Loucy (cell line): ENCODE data around the gene SMCR8.

Experiments used
- H2AFZ ChIP-seq: fragments of 200-600 bp; sonication (generic); 2 replicates; pipeline ENCODE4 v1.6.0; 2016; ENCODE audit warnings: antibody characterized with exemption, mild to moderate bottlenecking, low read length, moderate library complexity
- H3F3A ChIP-seq: fragments of 200-600 bp; 2 replicates; pipeline ENCODE4 v1.6.0; 2016; ENCODE audit warnings: antibody characterized with exemption, low read depth, mild to moderate bottlenecking
- H3K27me3 ChIP-seq: fragments of 200-600 bp; sonication (generic); 2 replicates; pipeline ENCODE4 v1.6.1; 2014; ENCODE audit warnings: low read length, mild to moderate bottlenecking; ENCODE audit not compliant: insufficient read depth, poor library complexity, severe bottlenecking
- H3K36me3 ChIP-seq: fragments of 200-600 bp; sonication (generic); 2 replicates; pipeline ENCODE4 v1.6.1; 2016; ENCODE audit warnings: low read length; ENCODE audit not compliant: insufficient read depth
- H3K4me1 ChIP-seq: fragments of 200-600 bp; sonication (generic); 2 replicates; pipeline ENCODE4 v1.5.1; 2014; ENCODE audit warnings: low read length, mild to moderate bottlenecking; ENCODE audit not compliant: insufficient read depth, poor library complexity, severe bottlenecking
- H3K4me2 ChIP-seq: fragments of 200-600 bp; sonication (generic); 2 replicates; pipeline ENCODE4 v1.6.0; 2014; ENCODE audit warnings: antibody characterized with exemption, low read length, low read depth, mild to moderate bottlenecking; ENCODE audit not compliant: poor library complexity, severe bottlenecking
- H3K4me3 ChIP-seq: fragments of 200-600 bp; sonication (generic); 2 replicates; pipeline ENCODE4 v1.5.1; 2014; ENCODE audit warnings: low read length, mild to moderate bottlenecking, mixed read lengths; ENCODE audit not compliant: poor library complexity, severe bottlenecking
- H3K79me2 ChIP-seq: fragments of 200-600 bp; sonication (generic); 2 replicates; pipeline ENCODE4 v1.6.1; 2014; ENCODE audit warnings: low read length; ENCODE audit not compliant: insufficient read depth
- H3K9ac ChIP-seq: fragments of 200-600 bp; sonication (generic); 2 replicates; pipeline ENCODE4 v1.6.0; 2014; ENCODE audit warnings: mild to moderate bottlenecking, low read depth, low read length, moderate library complexity; ENCODE audit not compliant: poor library complexity, severe bottlenecking
- H3K9me2 ChIP-seq: fragments of 200-600 bp; sonication (generic); replicated peaks from 2 replicates; pipeline ENCODE4 v1.6.1; 2016; ENCODE audit warnings: low read depth, low read length, mixed read lengths
- H3K9me3 ChIP-seq: fragments of 200-600 bp; sonication (generic); 2 replicates; pipeline ENCODE4 v1.6.1; 2014; ENCODE audit warnings: mild to moderate bottlenecking, antibody characterized with exemption, low read length, low read depth; ENCODE audit not compliant: insufficient read depth
- H4K20me1 ChIP-seq: fragments of 200-600 bp; sonication (generic); 2 replicates; pipeline ENCODE4 v1.6.0; 2014; ENCODE audit warnings: antibody characterized with exemption, low read length, mild to moderate bottlenecking; ENCODE audit not compliant: insufficient read depth, poor library complexity, severe bottlenecking
- EZH2phosphoT487 ChIP-seq: fragments of 200-600 bp; IDR thresholded peaks from 2 replicates; pipeline ENCODE4 v1.6.1; 2018; ENCODE audit warnings: antibody characterized with exemption, mild to moderate bottlenecking, moderate library complexity, borderline replicate concordance
- TF ChIP-seq, protein P1 (sequence below): fragments of 200-600 bp; sonication (generic); conservative IDR thresholded peaks from 2 replicates; pipeline ENCODE4 v1.5.1; 2014; ENCODE audit warnings: mild to moderate bottlenecking, antibody characterized with exemption, low read length

Gene SMCR8

DNA sequence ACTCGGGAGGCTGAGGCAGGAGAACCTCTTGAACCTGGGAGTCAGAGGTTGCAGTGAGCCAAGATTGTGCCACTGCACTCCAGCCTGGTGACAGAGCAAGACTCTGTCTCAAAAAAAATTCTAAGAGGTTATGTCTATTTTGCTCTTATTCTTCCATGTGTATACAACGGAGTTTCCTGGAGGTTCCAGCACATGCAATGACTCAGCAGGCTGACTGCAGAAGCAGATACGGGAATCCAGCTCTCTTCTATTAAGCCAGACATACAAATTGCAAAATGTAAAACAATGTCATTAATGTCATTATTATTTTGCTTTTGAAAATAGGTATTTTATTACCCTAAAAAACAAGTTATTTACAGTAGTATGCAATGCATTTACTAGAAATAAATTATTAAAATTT, 36.2 kb upstream of the SMCR8 start:
- H4K20me1 ChIP-seq: no peaks in the 10 kb centered on the region
- H3K36me3 ChIP-seq: peaks cover 89% of the 10 kb centered on the region
- no peaks in the 10 kb centered on the region for H3K9me3 ChIP-seq
- no peak overlapping the region for H3K4me3 ChIP-seq
- H3K4me2 ChIP-seq: no peak overlapping the region
- H3K4me1 ChIP-seq: no peaks in the 10 kb centered on the region
- no peaks in the 10 kb centered on the region for H3K9me2 ChIP-seq
- no peaks in the 10 kb centered on the region for H3F3A ChIP-seq
- no peak overlapping the region for H3K9ac ChIP-seq
- no peaks in the 10 kb centered on the region for H3K27me3 ChIP-seq
- H2AFZ ChIP-seq: no peak overlapping the region
- no peaks in the 10 kb centered on the region for H3K79me2 ChIP-seq
- TF ChIP-seq EZH2phosphoT487: no peak
- TF ChIP-seq, protein P1, sequence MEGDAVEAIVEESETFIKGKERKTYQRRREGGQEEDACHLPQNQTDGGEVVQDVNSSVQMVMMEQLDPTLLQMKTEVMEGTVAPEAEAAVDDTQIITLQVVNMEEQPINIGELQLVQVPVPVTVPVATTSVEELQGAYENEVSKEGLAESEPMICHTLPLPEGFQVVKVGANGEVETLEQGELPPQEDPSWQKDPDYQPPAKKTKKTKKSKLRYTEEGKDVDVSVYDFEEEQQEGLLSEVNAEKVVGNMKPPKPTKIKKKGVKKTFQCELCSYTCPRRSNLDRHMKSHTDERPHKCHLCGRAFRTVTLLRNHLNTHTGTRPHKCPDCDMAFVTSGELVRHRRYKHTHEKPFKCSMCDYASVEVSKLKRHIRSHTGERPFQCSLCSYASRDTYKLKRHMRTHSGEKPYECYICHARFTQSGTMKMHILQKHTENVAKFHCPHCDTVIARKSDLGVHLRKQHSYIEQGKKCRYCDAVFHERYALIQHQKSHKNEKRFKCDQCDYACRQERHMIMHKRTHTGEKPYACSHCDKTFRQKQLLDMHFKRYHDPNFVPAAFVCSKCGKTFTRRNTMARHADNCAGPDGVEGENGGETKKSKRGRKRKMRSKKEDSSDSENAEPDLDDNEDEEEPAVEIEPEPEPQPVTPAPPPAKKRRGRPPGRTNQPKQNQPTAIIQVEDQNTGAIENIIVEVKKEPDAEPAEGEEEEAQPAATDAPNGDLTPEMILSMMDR: no peak

DNA sequence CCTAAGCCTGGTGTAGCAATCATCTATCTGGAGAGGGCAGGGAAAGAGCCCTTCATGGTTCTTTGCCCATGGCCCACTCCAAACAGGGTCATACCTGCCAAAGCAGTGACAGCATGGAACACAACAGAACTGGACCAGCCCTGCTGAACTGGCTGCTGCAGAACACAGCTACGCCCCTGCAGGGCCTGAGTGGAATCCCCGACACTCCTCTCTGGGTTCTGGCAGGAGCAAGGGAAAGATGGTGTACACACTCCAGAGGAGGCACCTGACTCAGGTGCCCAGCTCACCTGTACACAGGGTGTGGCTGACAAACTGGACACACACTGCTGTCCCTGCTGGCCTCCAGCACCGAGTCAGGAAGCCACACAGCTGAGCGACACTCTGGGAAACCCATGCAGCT, 34.8 kb upstream of the SMCR8 start:
- Histone ChIP-seq H3K4me2 (no peak overlapping the region), H3K9me3 (no peaks in the 10 kb centered on the region), H3K9ac (no peak overlapping the region), H3K27me3 (no peaks in the 10 kb centered on the region), H2AFZ (no peak overlapping the region), H3K4me3 (no peak overlapping the region), H3F3A (no peaks in the 10 kb centered on the region), H3K36me3 (peaks cover 90% of the 10 kb centered on the region), H3K79me2 (no peaks in the 10 kb centered on the region), H3K9me2 (no peaks in the 10 kb centered on the region), H4K20me1 (no peaks in the 10 kb centered on the region), H3K4me1 (no peaks in the 10 kb centered on the region)
- TF ChIP-seq EZH2phosphoT487: no peak
- TF ChIP-seq, protein P1: no peak

DNA sequence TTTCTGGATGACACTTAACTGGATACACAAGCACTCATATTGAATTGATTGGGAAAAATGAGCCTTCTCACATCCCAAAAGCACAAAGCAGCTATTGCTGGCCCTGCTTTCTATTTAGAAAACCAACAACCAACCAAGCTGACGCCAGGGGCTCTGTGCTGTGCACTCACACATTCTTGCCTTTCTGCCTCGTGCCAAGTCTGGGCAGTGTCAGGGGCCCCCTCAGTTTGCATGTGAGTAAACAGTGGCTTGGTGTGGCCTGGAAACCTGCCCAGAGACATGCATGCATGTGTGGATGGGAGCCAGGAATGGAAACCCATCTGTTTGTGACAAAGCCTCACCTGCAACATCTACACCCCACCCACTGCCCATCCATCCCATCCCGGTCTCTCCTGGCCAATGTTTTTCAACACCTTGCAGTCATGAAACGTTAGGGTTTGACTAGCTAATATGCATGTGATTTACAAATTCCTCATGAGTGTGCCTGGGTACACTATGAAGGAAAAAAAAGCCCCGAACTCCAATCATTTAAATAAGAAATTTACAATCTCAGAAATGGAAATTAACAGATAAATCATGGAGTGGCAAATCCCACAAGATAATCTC, 34.2 kb upstream of the SMCR8 start:
- Histone ChIP-seq H3K9me3 (no peaks in the 10 kb centered on the region), H4K20me1 (no peaks in the 10 kb centered on the region), H3K9ac (no peak overlapping the region), H3K9me2 (no peaks in the 10 kb centered on the region), H3K36me3 (peaks cover 96% of the 10 kb centered on the region), H3K4me3 (no peak overlapping the region), H3K4me2 (no peak overlapping the region), H2AFZ (no peak overlapping the region), H3K27me3 (no peaks in the 10 kb centered on the region), H3F3A (no peaks in the 10 kb centered on the region), H3K4me1 (no peaks in the 10 kb centered on the region), H3K79me2 (no peaks in the 10 kb centered on the region)
- no peak for TF ChIP-seq EZH2phosphoT487
- TF ChIP-seq, protein P1: no peak
